WTC11 (cell line): ENCODE data around the gene CNTNAP5.

Source experiments
- JUN ChIP-seq: sonication (generic); formaldehyde crosslinking; IDR thresholded peaks from 2 replicates; pipeline ENCODE4 v1.8.0; 2023; ENCODE audit warnings: mild to moderate bottlenecking, missing genetic modification reagents
- NFE2L1 ChIP-seq: sonication (generic); formaldehyde crosslinking; IDR thresholded peaks from 2 replicates; pipeline ENCODE4 v1.8.1; 2023; ENCODE audit warnings: missing genetic modification reagents
- NR1H2 ChIP-seq: sonication (generic); formaldehyde crosslinking; IDR thresholded peaks from 2 replicates; pipeline ENCODE4 v1.9.0; 2021; ENCODE audit warnings: mild to moderate bottlenecking, moderate library complexity, missing genetic modification reagents
- NR2C2 ChIP-seq: sonication (generic); formaldehyde crosslinking; IDR thresholded peaks from 2 replicates; pipeline ENCODE4 v1.8.0; 2022; ENCODE audit warnings: mild to moderate bottlenecking, missing genetic modification reagents
- NR3C1 ChIP-seq: sonication (generic); formaldehyde crosslinking; conservative IDR thresholded peaks from 2 replicates; pipeline ENCODE4 v1.8.1; 2023; ENCODE audit warnings: low read depth, mild to moderate bottlenecking, missing genetic modification reagents
- ZNF317 ChIP-seq: sonication (generic); formaldehyde crosslinking; IDR thresholded peaks from 2 replicates; pipeline ENCODE4 v1.8.1; 2023; ENCODE audit warnings: low read depth, mild to moderate bottlenecking, moderate library complexity, missing genetic modification reagents, borderline replicate concordance
- TF ChIP-seq, protein P1 (sequence below): sonication (generic); formaldehyde crosslinking; IDR thresholded peaks from 2 replicates; pipeline ENCODE4 v1.8.1; 2022; ENCODE audit warnings: low read depth, missing genetic modification reagents, borderline replicate concordance
- TF ChIP-seq, protein P2 (sequence below): fragments of 200-600 bp; IDR thresholded peaks from 2 replicates; pipeline ENCODE4 v1.8.0; 2022; ENCODE audit warnings: antibody characterized with exemption
- TF ChIP-seq, protein P3 (sequence below): sonication (generic); formaldehyde crosslinking; IDR thresholded peaks from 2 replicates; pipeline ENCODE4 v1.8.1; 2022; ENCODE audit warnings: mild to moderate bottlenecking, missing genetic modification reagents, moderate library complexity, borderline replicate concordance
- TF ChIP-seq, protein P4 (sequence below): sonication (generic); formaldehyde crosslinking; IDR thresholded peaks from 2 replicates; pipeline ENCODE4 v1.8.1; 2023; ENCODE audit warnings: mild to moderate bottlenecking, missing genetic modification reagents, moderate library complexity

DNA sequence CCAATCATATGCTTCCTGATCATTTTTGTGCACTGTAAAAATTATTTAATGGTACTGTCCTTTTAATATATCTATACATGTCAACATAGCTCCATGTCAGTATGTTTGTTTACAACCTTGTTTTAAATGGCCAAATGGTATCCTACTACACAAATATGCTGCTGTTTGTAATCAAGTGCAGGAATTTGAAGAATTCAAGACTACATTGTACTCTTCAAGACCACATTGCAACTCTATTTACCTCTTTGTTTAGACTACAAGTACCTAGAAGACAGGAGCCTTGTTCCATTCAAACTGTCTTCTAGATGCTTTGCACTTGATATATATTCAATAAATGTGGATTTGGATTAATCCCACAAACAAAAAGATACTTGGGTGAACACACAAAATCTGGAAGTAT lies 41.7 kb downstream of the CNTNAP5 start:
- TF ChIP-seq, protein P1, sequence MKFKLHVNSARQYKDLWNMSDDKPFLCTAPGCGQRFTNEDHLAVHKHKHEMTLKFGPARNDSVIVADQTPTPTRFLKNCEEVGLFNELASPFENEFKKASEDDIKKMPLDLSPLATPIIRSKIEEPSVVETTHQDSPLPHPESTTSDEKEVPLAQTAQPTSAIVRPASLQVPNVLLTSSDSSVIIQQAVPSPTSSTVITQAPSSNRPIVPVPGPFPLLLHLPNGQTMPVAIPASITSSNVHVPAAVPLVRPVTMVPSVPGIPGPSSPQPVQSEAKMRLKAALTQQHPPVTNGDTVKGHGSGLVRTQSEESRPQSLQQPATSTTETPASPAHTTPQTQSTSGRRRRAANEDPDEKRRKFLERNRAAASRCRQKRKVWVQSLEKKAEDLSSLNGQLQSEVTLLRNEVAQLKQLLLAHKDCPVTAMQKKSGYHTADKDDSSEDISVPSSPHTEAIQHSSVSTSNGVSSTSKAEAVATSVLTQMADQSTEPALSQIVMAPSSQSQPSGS (CRISPR knock-in tag): no peak
- TF ChIP-seq JUN: no peak
- TF ChIP-seq, protein P2, sequence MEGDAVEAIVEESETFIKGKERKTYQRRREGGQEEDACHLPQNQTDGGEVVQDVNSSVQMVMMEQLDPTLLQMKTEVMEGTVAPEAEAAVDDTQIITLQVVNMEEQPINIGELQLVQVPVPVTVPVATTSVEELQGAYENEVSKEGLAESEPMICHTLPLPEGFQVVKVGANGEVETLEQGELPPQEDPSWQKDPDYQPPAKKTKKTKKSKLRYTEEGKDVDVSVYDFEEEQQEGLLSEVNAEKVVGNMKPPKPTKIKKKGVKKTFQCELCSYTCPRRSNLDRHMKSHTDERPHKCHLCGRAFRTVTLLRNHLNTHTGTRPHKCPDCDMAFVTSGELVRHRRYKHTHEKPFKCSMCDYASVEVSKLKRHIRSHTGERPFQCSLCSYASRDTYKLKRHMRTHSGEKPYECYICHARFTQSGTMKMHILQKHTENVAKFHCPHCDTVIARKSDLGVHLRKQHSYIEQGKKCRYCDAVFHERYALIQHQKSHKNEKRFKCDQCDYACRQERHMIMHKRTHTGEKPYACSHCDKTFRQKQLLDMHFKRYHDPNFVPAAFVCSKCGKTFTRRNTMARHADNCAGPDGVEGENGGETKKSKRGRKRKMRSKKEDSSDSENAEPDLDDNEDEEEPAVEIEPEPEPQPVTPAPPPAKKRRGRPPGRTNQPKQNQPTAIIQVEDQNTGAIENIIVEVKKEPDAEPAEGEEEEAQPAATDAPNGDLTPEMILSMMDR: no peak
- TF ChIP-seq, protein P3, sequence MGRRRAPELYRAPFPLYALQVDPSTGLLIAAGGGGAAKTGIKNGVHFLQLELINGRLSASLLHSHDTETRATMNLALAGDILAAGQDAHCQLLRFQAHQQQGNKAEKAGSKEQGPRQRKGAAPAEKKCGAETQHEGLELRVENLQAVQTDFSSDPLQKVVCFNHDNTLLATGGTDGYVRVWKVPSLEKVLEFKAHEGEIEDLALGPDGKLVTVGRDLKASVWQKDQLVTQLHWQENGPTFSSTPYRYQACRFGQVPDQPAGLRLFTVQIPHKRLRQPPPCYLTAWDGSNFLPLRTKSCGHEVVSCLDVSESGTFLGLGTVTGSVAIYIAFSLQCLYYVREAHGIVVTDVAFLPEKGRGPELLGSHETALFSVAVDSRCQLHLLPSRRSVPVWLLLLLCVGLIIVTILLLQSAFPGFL (CRISPR knock-in tag): no peak
- TF ChIP-seq NR1H2 (CRISPR knock-in tag): no peak
- TF ChIP-seq NFE2L1 (CRISPR knock-in tag): no peak
- TF ChIP-seq NR2C2: no peak
- TF ChIP-seq, protein P4, sequence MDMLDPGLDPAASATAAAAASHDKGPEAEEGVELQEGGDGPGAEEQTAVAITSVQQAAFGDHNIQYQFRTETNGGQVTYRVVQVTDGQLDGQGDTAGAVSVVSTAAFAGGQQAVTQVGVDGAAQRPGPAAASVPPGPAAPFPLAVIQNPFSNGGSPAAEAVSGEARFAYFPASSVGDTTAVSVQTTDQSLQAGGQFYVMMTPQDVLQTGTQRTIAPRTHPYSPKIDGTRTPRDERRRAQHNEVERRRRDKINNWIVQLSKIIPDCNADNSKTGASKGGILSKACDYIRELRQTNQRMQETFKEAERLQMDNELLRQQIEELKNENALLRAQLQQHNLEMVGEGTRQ (CRISPR knock-in tag): no peak
- TF ChIP-seq ZNF317 (CRISPR knock-in tag): no peak
- no peak for TF ChIP-seq NR3C1 (CRISPR knock-in tag)
